HAP-1 (cell line): ENCODE measurements around the gene CHCHD3.
"Not testable (repeated sequence)": the region's sequence is repeated elsewhere in the genome, so short reads cannot be mapped to it uniquely, and the experiment has no call there.

Experiments
- DNase-seq, 2 experiments: peaks; one replicate each; pipeline ENCODE4 v3.0.0-alpha.2; 2016 to 2020; ENCODE audit warnings: low spot score in 2 of 2
- H3K27me3 ChIP-seq: fragments of 250-450 bp; sonication (Bioruptor Pico); 2 replicates; pipeline ENCODE4 v1.5.1; 2020; ENCODE audit warnings: low read depth, mild to moderate bottlenecking, moderate library complexity
- H3K36me3 ChIP-seq: fragments of 250-450 bp; sonication (Bioruptor Pico); replicated peaks from 2 replicates; pipeline ENCODE4 v1.5.1; 2020; ENCODE audit warnings: mild to moderate bottlenecking
- H3K4me1 ChIP-seq: fragments of 250-450 bp; sonication (Bioruptor Pico); 2 replicates; pipeline ENCODE4 v1.5.1; 2020; ENCODE audit warnings: mild to moderate bottlenecking
- H3K4me3 ChIP-seq: fragments of 250-450 bp; sonication (Bioruptor Pico); 2 replicates; pipeline ENCODE4 v1.5.1; 2020; ENCODE audit warnings: mild to moderate bottlenecking, moderate library complexity
- H3K9me3 ChIP-seq: fragments of 250-450 bp; sonication (Bioruptor Pico); 2 replicates; pipeline ENCODE4 v1.5.1; 2020; ENCODE audit warnings: mild to moderate bottlenecking, moderate library complexity
- in situ Hi-C: fragments of 300-500 bp; cut with MboI; formaldehyde crosslinking; loops from 3 replicates; pipeline ENCODE4 v1.14.3; 2020; ENCODE audit warnings: low sequenced_read_pairs, inconsistent platforms, mixed read lengths

CHCHD3 gene

GRCh38 chr7:132998763-132999162, 83.1 kb downstream of the CHCHD3 start:
- Histone ChIP-seq H3K27me3 (no peaks in the 10 kb centered on the region), H3K4me1 (peaks cover 11% of the 10 kb centered on the region), H3K36me3 (no peaks in the 10 kb centered on the region), H3K9me3 (no peaks in the 10 kb centered on the region), H3K4me3 (no peak overlapping the region)
- in situ Hi-C loops, result no loop called here
- DNase-seq, result peak; percentile 40 to 83

- Histone ChIP-seq H3K36me3 (no peaks in the 10 kb centered on the region), H3K4me1 (peaks cover 14% of the 10 kb centered on the region), H3K9me3 (no peaks in the 10 kb centered on the region), H3K27me3 (no peaks in the 10 kb centered on the region), H3K4me3 (no peak overlapping the region)
- no peak for DNase-seq
- in situ Hi-C loops, result no loop called here
Observed at GRCh38 chr7:132997505-132997904, 84.4 kb downstream of the CHCHD3 start.

GRCh38 chr7:132996581-132997242, 85.2 kb downstream of the CHCHD3 start:
- Histone ChIP-seq H3K36me3 (no peaks in the 10 kb centered on the region), H3K4me1 (peaks cover 14% of the 10 kb centered on the region), H3K9me3 (no peaks in the 10 kb centered on the region), H3K4me3 (no peak overlapping the region), H3K27me3 (no peaks in the 10 kb centered on the region)
- DNase-seq, result no peak
- in situ Hi-C loops, result no loop called here

- DNase-seq, result no peak
- Histone ChIP-seq H3K27me3 (no peaks in the 10 kb centered on the region), H3K4me3 (no peak overlapping the region), H3K4me1 (peaks cover 7% of the 10 kb centered on the region), H3K9me3 (no peaks in the 10 kb centered on the region), H3K36me3 (no peaks in the 10 kb centered on the region)
- in situ Hi-C loops, result no loop called here
Observed at GRCh38 chr7:132993377-132994013, 88.4 kb downstream of the CHCHD3 start.

GRCh38 chr7:132991615-132992587, 90.0 kb downstream of the CHCHD3 start:
- in situ Hi-C loops, result no loop called here
- no peak overlapping the region for H3K4me3 ChIP-seq
- H3K27me3 ChIP-seq, result no peaks in the 10 kb centered on the region
- H3K9me3 ChIP-seq, result no peaks in the 10 kb centered on the region
- DNase-seq, result no peak
- H3K36me3 ChIP-seq, result no peaks in the 10 kb centered on the region
- peaks cover 3% of the 10 kb centered on the region; the same call in 1 of the 2 replicates for H3K4me1 ChIP-seq

GRCh38 chr7:132988117-132988516, 93.8 kb downstream of the CHCHD3 start:
- no peaks in the 10 kb centered on the region for H3K27me3 ChIP-seq
- H3K36me3 ChIP-seq, result no peaks in the 10 kb centered on the region
- in situ Hi-C loops, result no loop called here
- no peak for DNase-seq
- H3K9me3 ChIP-seq, result no peaks in the 10 kb centered on the region
- peaks cover 2% of the 10 kb centered on the region; the same call in 1 of the 2 replicates for H3K4me1 ChIP-seq
- H3K4me3 ChIP-seq, result no peak overlapping the region

GRCh38 chr7:132980402-132980801, 101.5 kb downstream of the CHCHD3 start:
- Histone ChIP-seq H3K4me3 (no peak overlapping the region), H3K9me3 (no peaks in the 10 kb centered on the region), H3K36me3 (no peaks in the 10 kb centered on the region), H3K27me3 (no peaks in the 10 kb centered on the region), H3K4me1 (no peaks in the 10 kb centered on the region; the same call in 1 of the 2 replicates)
- in situ Hi-C loops, result no loop called here
- DNase-seq, result no peak

- H3K36me3 ChIP-seq, result no peaks in the 10 kb centered on the region
- in situ Hi-C loops, result no loop called here
- no peaks in the 10 kb centered on the region for H3K9me3 ChIP-seq
- DNase-seq, result no peak
- H3K4me3 ChIP-seq, result no peak overlapping the region
- no peaks in the 10 kb centered on the region for H3K27me3 ChIP-seq
- no peaks in the 10 kb centered on the region; the same call in 1 of the 2 replicates for H3K4me1 ChIP-seq
Observed at GRCh38 chr7:132979524-132979923, 102.4 kb downstream of the CHCHD3 start.

GRCh38 chr7:132977234-132977633, 104.7 kb downstream of the CHCHD3 start:
- H3K27me3 ChIP-seq, result no peaks in the 10 kb centered on the region
- in situ Hi-C loops, result no loop called here

GRCh38 chr7:132972745-132973144, 109.1 kb downstream of the CHCHD3 start:
- no peaks in the 10 kb centered on the region; the same call in 1 of the 2 replicates for H3K4me1 ChIP-seq
- DNase-seq, result no peak
- H3K36me3 ChIP-seq, result peaks cover 3% of the 10 kb centered on the region; the same call in 1 of the 2 replicates
- H3K9me3 ChIP-seq, result no peaks in the 10 kb centered on the region
- H3K27me3 ChIP-seq, result no peaks in the 10 kb centered on the region
- in situ Hi-C loops, result no loop called here
- no peak overlapping the region for H3K4me3 ChIP-seq

More at GRCh38 chr7:132977234-132977633, 104.7 kb downstream of the CHCHD3 start:
- peaks cover 3% of the 10 kb centered on the region; the same call in 1 of the 2 replicates for H3K36me3 ChIP-seq
- H3K4me1 ChIP-seq, result no peaks in the 10 kb centered on the region; the same call in 1 of the 2 replicates
- no peaks in the 10 kb centered on the region for H3K9me3 ChIP-seq
- H3K4me3 ChIP-seq, result no peak overlapping the region
- no peak for DNase-seq

GRCh38 chr7:132970257-132970656, 111.6 kb downstream of the CHCHD3 start:
- Histone ChIP-seq H3K4me3 (no peak overlapping the region), H3K36me3 (peaks cover 3% of the 10 kb centered on the region; the same call in 1 of the 2 replicates), H3K27me3 (no peaks in the 10 kb centered on the region), H3K4me1 (no peaks in the 10 kb centered on the region), H3K9me3 (no peaks in the 10 kb centered on the region)
- no peak for DNase-seq
- in situ Hi-C loops, result no loop called here

- in situ Hi-C loops, result no loop called here
Observed at GRCh38 chr7:132969520-132969919, 112.4 kb downstream of the CHCHD3 start.

GRCh38 chr7:132967470-132967848, 114.4 kb downstream of the CHCHD3 start:
- H3K4me1 ChIP-seq, H3K36me3 ChIP-seq, DNase-seq, H3K9me3 ChIP-seq, H3K4me3 ChIP-seq, H3K27me3 ChIP-seq, in situ Hi-C loops: not testable (repeated sequence)

More at GRCh38 chr7:132969520-132969919, 112.4 kb downstream of the CHCHD3 start:
- no peaks in the 10 kb centered on the region for H3K27me3 ChIP-seq
- no peaks in the 10 kb centered on the region for H3K9me3 ChIP-seq
- DNase-seq, result no peak
- no peaks in the 10 kb centered on the region for H3K4me1 ChIP-seq
- H3K36me3 ChIP-seq, result peaks cover 3% of the 10 kb centered on the region; the same call in 1 of the 2 replicates
- H3K4me3 ChIP-seq, result no peak overlapping the region
